ENCODE data around the gene SGCD.

SGCD gene

GRCh38 chr5:156523607-156524006 is 196.6 kb downstream of the SGCD start:
- DNase-seq, result no peak

GRCh38 chr5:156526081-156526925 is 199.3 kb downstream of the SGCD start:
- DNase-seq, result no peak

GRCh38 chr5:156527611-156528010 is 200.6 kb downstream of the SGCD start:
- no peak for DNase-seq

GRCh38 chr5:156528673-156529072 is 201.7 kb downstream of the SGCD start:
- DNase-seq, result no peak

- DNase-seq, result no peak
Measured at GRCh38 chr5:156529892-156530291, 202.9 kb downstream of the SGCD start.

GRCh38 chr5:156531199-156531598 is 204.2 kb downstream of the SGCD start:
- DNase-seq, result no peak

- no peak for DNase-seq
Measured at GRCh38 chr5:156532921-156533320, 206.0 kb downstream of the SGCD start.

- no peak for DNase-seq
Measured at GRCh38 chr5:156534085-156534484, 207.1 kb downstream of the SGCD start.

GRCh38 chr5:156534906-156535485 is 208.0 kb downstream of the SGCD start:
- DNase-seq, result no peak

GRCh38 chr5:156540491-156540890 is 213.5 kb downstream of the SGCD start:
- DNase-seq, result no peak

GRCh38 chr5:156541582-156541981 is 214.6 kb downstream of the SGCD start:
- DNase-seq, result no peak

GRCh38 chr5:156543348-156544145 is 216.6 kb downstream of the SGCD start:
- DNase-seq, result no peak

GRCh38 chr5:156552855-156553358 is 225.9 kb downstream of the SGCD start:
- DNase-seq, result no peak

- DNase-seq, result no peak
Measured at GRCh38 chr5:156556666-156557406, 229.9 kb downstream of the SGCD start.

GRCh38 chr5:156560002-156560401 is 233.0 kb downstream of the SGCD start:
- DNase-seq, result no peak

GRCh38 chr5:156561651-156562050 is 234.7 kb downstream of the SGCD start:
- DNase-seq, result no peak

GRCh38 chr5:156570615-156571014 is 243.7 kb downstream of the SGCD start:
- no peak for DNase-seq

GRCh38 chr5:156581725-156582124 is 254.8 kb downstream of the SGCD start:
- DNase-seq, result no peak

- no peak for DNase-seq
Measured at GRCh38 chr5:156582193-156582598, 255.2 kb downstream of the SGCD start.

GRCh38 chr5:156584871-156585270 is 257.9 kb downstream of the SGCD start:
- DNase-seq, result no peak

- DNase-seq, result no peak
Measured at GRCh38 chr5:156585999-156586398, 259.0 kb downstream of the SGCD start.

GRCh38 chr5:156587012-156587411 is 260.0 kb downstream of the SGCD start:
- no peak for DNase-seq

- no peak for DNase-seq
Measured at GRCh38 chr5:156588306-156588705, 261.3 kb downstream of the SGCD start.

All from GOT3 (cell line).